K562 (cell line): Measurements from ENCODE around the gene RPL28. TPM values are rescaled to one million over a fixed set of nuclear protein-coding genes. Genes with fewer than 3 reads are reported as not detected.

ENCODE experiments used
- CREB5 ChIP-seq: fragments of 250-450 bp; sonication (Bioruptor Pico); IDR thresholded peaks from 2 replicates; pipeline ENCODE4 v1.5.0; 2020; ENCODE audit warnings: mild to moderate bottlenecking
- EGR1 ChIP-seq: fragments of 450-650 bp; conservative IDR thresholded peaks from 2 replicates; pipeline ENCODE4 v1.6.1; 2017; ENCODE audit warnings: mild to moderate bottlenecking
- IRF2 ChIP-seq: sonication (generic); formaldehyde crosslinking; IDR thresholded peaks from 2 replicates; pipeline ENCODE4 v1.8.1; 2022; ENCODE audit warnings: mild to moderate bottlenecking, missing genetic modification reagents
- MIER1 ChIP-seq: fragments of 450-650 bp; IDR thresholded peaks from 2 replicates; pipeline ENCODE4 v1.6.1; 2016; ENCODE audit warnings: antibody characterized with exemption, mild to moderate bottlenecking, low read depth
- NELFE ChIP-seq: IDR thresholded peaks from 2 replicates; pipeline ENCODE4 v1.6.1; 2011; ENCODE audit warnings: mild to moderate bottlenecking; ENCODE audit not compliant: insufficient read depth, insufficient read length
- PATZ1 ChIP-seq: fragments of 250-450 bp; sonication (Bioruptor Pico); IDR thresholded peaks from 2 replicates; pipeline ENCODE4 v1.5.0; 2020; ENCODE audit warnings: mild to moderate bottlenecking, borderline replicate concordance
- PHF21A ChIP-seq: fragments of 450-650 bp; IDR thresholded peaks from 2 replicates; pipeline ENCODE4 v1.6.1; 2017; ENCODE audit warnings: low read depth, borderline replicate concordance
- PRPF4 ChIP-seq: fragments of 200-400 bp; formaldehyde crosslinking; IDR thresholded peaks from one replicate; pipeline ENCODE4 v1.6.1; 2017; ENCODE audit warnings: low read length, low read depth, mild to moderate bottlenecking; ENCODE audit not compliant: insufficient read depth, poor library complexity, severe bottlenecking
- RCOR1 ChIP-seq, 2 experiments: IDR thresholded peaks; 2 replicates each; pipeline ENCODE4 v1.6.1; 2012; ENCODE audit warnings: low read depth in 2 of 2, low read length in 2 of 2, borderline replicate concordance in 1 of 2, improper control_type of control experiment in 1 of 2
- REST ChIP-seq, 2 experiments: fragments of 450-650 bp; formaldehyde crosslinking in 1 of 2; IDR thresholded peaks; 2 replicates each; pipeline versions ENCODE4 v1.4.0 to v1.6.1; 2014 to 2020; ENCODE audit warnings: mild to moderate bottlenecking in 2 of 2, borderline replicate concordance in 1 of 2, low read depth in 1 of 2
- SUPT5H ChIP-seq: fragments of 450-650 bp; IDR thresholded peaks from 2 replicates; pipeline ENCODE4 v1.6.1; 2016
- ZNF165 ChIP-seq: fragments of 250-450 bp; sonication (Bioruptor Pico); IDR thresholded peaks from 2 replicates; pipeline ENCODE4 v1.4.0; 2020; ENCODE audit warnings: borderline replicate concordance
- ZNF197 ChIP-seq: fragments of 200-800 bp; sonication (Bioruptor generic); IDR thresholded peaks from 2 replicates; pipeline ENCODE4 v1.6.1; 2016; ENCODE audit warnings: low read depth, missing genetic modification characterization, missing compliant biosample characterization
- polyA plus RNA-seq, 8 experiments: library from polyadenylated mRNA; depleted of rRNA in 4 of 8; stranded (reverse) in 5 of 8; unstranded in 3 of 8; fragments of >200 nt; fragmentation: Nextera tagmentation in 2 of 8; fragmentation: Illumina TruSeq in 1 of 8; extraction: Ambion mirVana in 2 of 8; extraction: Trizol in 1 of 8; gene quantifications; 2 replicates each; pipeline versions ENCODE4 v1.2.1 to v1.2.3, GENCODE V29; 2011 to 2014; ENCODE audit warnings: inconsistent platforms in 1 of 8, missing spikeins in 1 of 8
- total RNA-seq, 7 experiments: library from RNA; depleted of rRNA in 6 of 7; stranded (reverse); fragments of >200 nt in 6 of 7; fragmentation: Illumina TruSeq in 2 of 7; extraction: Trizol in 2 of 7; gene quantifications; 2 replicates each; pipeline versions ENCODE4 v1.2.1 to v1.2.3, GENCODE V29; 2011 to 2021; ENCODE audit warnings: low replicate concordance in 1 of 7
- TF ChIP-seq, protein P1 (sequence below): sonication (generic); formaldehyde crosslinking; IDR thresholded peaks from 2 replicates; pipeline ENCODE4 v1.8.0; 2022; ENCODE audit warnings: mild to moderate bottlenecking, missing genetic modification reagents

RPL28 gene
- total and polyA plus RNA-seq, 9 of the 15 experiments (the other 6 are each of a cell fraction or from before 2014, with no cell fraction given) = 124 to 3,106 (median 622) TPM

- no peak for TF ChIP-seq PATZ1 (CRISPR knock-in tag)
- TF ChIP-seq SUPT5H = no peak
- no peak for TF ChIP-seq NELFE
- no peak for TF ChIP-seq REST (IDR thresholded peaks at IDR 0.05; ENCODE audit: borderline replicate concordance)
- no peak for TF ChIP-seq REST (CRISPR knock-in tag; IDR thresholded peaks at IDR 0.05; ENCODE audit: low read depth)
- TF ChIP-seq IRF2 = no peak
- TF ChIP-seq RCOR1 (IDR thresholded peaks at IDR 0.05; ENCODE audit: borderline replicate concordance in 1 of 2, low read depth in 2 of 2, low read length in 2 of 2) = peak in 1 of 2 experiments; percentile 63; a peak in 2 of 4 replicates
- TF ChIP-seq, protein P1, sequence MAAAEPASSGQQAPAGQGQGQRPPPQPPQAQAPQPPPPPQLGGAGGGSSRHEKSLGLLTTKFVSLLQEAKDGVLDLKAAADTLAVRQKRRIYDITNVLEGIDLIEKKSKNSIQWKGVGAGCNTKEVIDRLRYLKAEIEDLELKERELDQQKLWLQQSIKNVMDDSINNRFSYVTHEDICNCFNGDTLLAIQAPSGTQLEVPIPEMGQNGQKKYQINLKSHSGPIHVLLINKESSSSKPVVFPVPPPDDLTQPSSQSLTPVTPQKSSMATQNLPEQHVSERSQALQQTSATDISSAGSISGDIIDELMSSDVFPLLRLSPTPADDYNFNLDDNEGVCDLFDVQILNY (CRISPR knock-in tag) = no peak
- no peak for TF ChIP-seq ZNF165 (CRISPR knock-in tag)
- TF ChIP-seq ZNF197 (CRISPR knock-in tag) = no peak
- 0 out of 2 replicates have a peak, but pooled peaks have one; percentile 25 for TF ChIP-seq PHF21A
- TF ChIP-seq PRPF4 = no peak
- TF ChIP-seq CREB5 (CRISPR knock-in tag) = no peak
- TF ChIP-seq MIER1 = no peak
- TF ChIP-seq EGR1 = peak; percentile 95
These were observed 16.8 kb upstream of the RPL28 start (continued) for GRCh38 chr19:55368701-55369563.
